Suppressor macrophage treated with lipopolysaccharide for 1 hour (primary cell): Measurements from ENCODE around the gene CD3E.

Source experiments
- DNase-seq, 3 donors: peaks; one replicate each; pipeline ENCODE4 v3.0.0-alpha.2; 2020 to 2022

CD3E gene

DNA sequence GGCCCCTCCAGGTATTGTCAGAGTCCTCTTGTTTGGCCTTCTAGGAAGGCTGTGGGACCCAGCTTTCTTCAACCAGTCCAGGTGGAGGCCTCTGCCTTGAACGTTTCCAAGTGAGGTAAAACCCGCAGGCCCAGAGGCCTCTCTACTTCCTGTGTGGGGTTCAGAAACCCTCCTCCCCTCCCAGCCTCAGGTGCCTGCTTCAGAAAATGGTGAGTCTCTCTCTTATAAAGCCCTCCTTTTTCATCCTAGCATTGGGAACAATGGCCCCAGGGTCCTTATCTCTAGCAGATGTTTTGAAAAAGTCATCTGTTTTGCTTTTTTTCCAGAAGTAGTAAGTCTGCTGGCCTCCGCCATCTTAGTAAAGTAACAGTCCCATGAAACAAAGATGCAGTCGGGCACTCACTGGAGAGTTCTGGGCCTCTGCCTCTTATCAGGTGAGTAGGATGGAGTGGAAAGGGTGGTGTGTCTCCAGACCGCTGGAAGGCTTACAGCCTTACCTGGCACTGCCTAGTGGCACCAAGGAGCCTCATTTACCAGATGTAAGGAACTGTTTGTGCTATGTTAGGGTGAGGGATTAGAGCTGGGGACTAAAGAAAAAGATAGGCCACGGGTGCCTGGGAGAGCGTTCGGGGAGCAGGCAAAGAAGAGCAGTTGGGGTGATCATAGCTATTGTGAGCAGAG, at the start of gene CD3E:
Gene CD3E, plus strand, starts transcription at position 163 of the 681 bp plus-strand sequence. Its CDS starts 223 bp downstream, at position 386.
- DNase-seq = no peak

DNA sequence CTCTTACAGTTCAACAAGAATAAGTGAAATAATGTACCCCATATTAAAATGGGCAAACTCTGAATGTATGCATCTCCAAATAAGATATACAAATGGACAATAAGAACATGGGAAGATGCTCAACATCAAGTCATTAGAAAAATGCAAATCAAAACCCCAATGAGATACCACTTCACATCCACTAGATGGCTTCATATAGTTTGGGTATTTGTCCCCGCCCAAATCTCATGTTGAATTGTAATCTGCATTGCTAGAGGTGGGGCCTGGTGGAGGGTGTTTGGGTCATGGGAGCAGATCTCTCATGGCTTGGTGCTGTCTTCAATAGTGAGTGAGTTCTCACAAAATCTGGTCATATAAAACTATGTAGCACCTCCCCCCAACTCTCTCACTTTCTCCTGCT, 46.1 kb upstream of the CD3E start:
- DNase-seq = peak in 1 of 3 donors; percentile 21

DNA sequence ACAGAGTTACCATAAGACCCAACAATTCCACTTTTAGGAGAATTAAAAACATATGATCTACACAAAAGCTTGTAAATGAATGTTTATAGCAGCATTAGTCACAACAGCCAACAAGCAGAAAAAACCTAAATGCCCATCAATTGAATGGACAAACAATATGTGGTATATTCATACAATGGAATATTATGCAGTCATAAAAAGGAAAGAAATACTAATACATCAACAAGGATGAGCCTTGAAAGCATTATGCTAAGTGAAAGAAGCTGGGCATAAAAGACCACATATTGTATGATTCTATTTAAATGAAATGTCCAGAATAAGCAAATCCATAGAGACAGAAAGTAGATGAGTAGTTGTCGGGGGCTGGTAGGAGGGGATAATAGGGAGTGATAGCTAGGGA, 45.4 kb upstream of the CD3E start:
- peak in 1 of 3 donors; percentile 12 for DNase-seq

DNA sequence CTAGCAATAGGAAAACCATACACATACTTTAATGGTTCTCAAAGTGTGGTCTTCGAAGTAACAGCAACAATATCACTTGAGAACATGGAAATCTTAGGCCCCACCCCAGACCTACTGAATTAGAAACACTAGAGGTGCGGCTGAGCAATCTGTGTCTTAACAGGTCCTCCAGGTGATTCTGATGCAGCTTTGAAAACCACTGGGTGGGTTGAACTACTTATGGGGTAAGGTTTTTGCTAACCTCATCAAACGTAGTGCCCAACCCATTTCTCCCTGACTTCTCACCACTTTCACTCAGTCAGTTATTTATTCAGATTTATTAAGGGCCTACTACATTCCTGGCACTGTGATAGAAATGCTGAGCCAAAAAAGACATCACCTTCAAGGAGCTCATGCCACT, 44.2 kb upstream of the CD3E start:
- DNase-seq = no peak

DNA sequence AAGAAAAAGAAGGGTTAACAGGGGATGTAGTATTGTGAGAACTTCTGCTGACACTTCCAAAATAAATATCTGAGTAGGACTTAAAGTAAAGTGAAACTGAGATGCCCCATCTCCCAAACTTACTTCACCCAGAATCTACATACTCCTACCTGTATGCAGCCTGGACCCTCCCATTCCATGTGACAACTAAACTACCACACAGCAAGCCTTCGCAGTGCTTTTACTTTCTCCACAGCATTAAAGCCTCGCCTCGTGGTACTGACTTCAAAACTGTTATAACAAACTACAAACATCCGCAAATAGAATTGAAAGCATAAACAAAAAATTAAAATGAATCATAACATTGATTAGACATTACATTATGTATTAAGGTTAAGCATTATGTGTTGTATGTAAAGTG, 41.4 kb upstream of the CD3E start:
- no peak for DNase-seq

DNA sequence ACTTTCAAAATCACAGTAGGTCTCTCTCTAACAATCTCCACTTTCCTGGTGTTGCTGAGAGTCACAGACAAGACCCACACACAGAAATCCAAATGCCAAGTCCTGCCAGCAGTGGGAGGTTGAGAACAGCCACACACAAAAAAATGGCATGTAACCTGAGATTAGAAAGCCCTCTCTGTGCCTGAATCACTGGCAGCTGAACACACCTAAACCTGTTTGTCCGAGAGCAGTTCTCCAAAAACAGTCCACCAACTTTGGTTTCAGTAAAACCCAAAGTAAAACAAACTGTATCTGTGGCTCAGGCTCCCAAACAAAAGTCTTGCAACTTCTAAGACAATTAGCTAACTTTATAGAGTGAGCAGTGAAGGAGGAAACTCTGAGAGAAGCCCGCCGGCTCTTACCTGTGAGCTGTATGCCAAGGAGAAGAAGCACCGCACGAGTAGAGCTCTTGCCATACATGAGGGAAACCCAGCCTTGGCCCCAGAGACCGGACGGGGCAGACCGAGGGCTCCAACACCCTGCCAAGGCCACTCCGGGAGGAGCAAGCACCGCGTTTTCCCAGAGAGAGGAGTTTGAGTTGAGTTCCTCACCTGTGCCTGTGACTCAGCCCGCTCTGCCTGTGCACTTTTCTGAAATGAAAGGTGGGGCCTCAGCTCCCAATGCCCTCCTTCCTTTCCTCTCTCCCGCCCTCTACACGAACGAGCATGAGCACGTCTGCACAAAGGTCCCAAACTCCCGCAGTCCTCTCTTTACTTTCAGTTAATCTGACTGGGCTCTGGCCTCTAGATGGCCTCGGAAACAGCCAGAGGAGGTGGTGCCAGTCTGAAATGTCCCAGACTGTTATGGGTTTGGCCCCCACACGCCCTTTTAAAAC, 40.6 kb upstream of the CD3E start, which contains the start of gene MPZL2:
Gene MPZL2, minus strand, starts transcription at position 603 of the 874 bp plus-strand sequence. Its CDS starts 144 bp downstream, at position 459.
- DNase-seq = peak in 1 of 3 donors; percentile 32

DNA sequence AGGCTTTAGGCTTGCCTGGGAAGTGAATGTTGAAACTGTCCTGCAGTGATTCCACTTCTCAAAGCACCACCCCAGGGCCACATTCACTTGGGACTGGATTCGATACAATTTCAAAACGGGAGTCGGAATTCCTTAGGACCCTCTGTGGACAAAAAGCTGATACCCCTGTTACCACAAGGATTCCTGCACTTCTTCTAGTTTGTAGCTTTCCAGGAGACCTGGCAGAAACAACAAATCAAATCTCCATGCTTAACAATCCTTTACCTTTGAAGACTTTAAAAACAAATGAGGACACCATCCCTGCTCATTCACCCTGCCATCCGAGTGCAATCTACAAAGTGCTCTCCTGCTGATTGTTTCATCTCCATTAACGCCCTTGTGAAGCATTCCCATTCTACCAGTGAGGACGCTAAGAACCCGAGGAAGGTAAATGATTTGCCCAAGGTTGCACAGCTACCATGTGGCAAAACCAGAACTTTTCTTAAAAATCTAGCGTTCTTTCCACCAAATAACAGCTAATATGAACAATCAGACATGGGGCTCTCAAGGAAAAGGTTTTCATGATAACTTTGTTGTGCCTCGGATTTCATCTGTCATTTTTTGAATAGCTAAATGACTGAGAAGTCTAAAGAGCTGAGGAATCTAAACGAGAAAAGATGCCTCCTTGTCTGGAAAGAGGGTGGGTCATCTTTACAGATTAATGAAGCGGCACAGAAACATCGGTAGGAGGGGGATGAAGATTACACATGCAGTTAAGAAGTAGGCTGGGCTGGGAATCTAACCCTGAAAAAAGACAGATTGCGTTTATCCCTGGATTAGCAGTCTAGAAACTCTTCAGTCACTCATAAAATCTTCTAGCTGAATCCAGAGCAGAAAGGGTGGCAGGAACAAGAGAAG, 39.7 kb upstream of the CD3E start:
- DNase-seq = no peak

DNA sequence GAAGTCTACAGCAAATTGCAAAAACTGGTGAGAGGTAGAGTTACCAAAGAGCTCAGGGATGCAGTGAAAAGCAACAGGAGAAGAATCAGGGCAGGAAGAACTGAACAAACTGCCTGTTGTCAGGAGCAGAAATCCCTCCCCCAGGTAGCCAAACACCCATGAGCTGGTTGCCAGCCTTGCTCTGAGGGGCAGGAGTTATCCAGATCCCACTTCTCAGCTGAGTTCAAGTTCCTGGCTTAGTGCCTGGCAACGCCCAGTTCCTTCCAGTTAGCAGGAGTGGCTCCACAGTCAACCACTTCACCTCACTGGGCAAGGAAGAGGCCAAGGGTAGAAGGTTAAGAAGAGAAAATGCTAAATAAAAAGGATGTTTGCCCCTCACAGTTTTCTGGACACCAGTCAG, 38.6 kb upstream of the CD3E start:
- DNase-seq = no peak

DNA sequence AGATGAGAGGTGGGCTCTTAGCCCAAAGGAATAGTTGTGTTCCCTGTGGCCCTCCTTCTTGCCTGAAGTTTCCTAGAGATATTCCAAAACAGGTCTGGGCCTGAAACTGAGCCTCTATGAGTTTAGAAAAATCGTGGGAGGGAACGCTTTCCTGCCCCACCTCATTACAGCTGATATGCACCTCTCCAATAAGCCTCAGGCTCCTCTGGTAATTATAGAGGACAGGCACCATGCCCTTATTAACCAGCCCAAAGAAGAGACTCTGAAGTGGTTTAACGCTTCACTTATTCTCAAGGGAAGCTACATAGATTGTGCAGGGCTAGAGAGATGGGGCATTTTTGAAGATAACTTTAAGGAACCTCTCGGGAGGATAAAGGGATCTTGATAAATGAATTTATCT, 37.0 kb upstream of the CD3E start:
- DNase-seq = no peak

DNA sequence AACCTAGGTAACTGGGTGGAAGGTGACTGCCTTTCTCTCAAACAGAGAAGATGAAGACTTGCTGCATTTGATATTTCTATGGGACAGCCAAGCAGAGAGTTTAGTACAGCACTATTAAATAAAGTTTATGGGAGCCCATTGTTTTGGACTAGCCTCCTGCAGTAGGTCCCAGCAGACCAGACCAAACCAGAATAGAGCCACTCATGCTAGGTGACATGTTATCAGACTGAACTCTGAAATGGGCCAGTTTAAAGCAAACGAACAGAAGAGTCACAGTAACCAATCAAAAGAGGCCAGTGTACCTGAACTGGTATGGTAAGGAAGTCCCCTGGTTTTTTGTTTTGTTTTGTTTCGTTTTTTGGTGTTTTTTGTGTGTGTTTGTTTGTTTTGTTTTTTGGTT, 32.5 kb upstream of the CD3E start:
- DNase-seq = no peak

DNA sequence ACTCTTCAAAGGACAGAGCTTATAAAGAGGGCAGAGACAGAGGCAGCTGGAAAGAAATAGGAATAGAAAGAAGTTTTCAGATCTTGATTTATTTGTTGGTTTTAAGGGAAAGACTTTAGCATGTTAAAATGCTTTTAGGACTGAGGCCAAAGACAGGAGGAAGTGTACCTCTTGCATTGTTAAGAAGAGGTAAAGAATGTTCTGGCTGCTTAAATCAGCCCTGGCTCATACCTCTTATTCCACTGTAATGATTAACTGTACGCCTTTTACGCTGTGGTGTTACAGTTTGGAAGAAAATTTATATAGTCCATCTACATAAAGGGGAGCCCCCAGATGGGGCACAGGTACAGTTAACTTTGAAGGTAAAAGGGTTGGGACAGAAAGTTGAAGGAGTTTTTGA, 30.3 kb upstream of the CD3E start:
- no peak for DNase-seq

DNA sequence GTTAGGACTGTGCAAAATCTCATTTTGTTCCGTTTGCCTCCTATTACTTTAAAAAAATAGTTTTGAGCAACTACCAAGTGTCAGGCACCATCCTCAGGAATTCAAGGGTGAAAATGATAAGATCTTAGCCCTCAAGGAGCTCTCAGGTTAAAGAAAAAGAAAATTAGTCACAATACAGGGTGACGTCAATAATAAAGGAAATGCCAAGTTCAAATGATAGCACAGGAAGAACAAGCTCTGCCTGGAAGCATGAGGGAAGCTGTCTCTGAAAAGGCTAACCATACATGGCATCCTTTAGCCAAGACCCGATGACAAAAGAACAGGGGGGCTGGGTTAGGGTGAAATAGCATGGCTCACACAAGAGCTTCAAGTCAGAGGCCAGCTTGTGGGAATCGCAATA, 29.4 kb upstream of the CD3E start:
- DNase-seq = no peak

DNA sequence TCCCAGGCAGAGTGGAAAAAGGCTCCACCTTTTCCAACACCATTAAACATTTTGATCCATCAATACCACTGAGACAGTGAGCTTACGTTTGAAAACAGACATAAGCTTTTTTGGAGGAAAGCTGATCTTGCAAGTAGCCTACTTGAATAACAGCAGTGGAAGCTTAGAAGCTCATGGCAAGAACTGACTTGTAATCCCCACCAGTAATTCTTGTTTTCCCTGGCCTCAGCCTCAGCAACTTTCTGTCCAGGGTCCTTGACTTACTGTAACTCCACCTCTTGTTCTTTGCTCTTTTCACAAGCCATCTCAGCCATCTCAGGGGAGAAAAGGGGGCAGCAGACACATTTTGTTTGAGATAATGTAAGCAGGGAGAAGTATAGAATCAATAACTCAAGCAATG, 28.1 kb upstream of the CD3E start:
- DNase-seq = no peak

DNA sequence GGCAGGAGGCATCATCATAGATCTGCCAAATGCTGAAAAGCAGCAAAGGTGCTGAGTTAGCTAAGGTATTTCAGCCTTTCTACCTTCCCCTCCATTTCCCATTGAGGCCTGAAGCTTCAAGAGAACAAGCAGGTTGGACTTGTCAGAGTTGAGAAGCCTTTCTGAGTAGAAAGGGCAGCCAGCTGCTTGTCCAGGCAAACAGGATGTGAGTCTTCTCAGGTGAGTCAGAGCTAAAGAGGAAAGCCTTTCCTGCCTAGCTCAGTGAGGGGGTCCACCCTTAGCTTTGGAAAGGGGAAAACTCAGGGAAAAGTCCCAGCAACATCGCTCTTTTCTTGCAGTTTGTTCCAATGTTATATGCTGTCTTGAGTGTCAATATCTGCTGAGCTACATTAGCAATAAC, 27.2 kb upstream of the CD3E start:
- no peak for DNase-seq

DNA sequence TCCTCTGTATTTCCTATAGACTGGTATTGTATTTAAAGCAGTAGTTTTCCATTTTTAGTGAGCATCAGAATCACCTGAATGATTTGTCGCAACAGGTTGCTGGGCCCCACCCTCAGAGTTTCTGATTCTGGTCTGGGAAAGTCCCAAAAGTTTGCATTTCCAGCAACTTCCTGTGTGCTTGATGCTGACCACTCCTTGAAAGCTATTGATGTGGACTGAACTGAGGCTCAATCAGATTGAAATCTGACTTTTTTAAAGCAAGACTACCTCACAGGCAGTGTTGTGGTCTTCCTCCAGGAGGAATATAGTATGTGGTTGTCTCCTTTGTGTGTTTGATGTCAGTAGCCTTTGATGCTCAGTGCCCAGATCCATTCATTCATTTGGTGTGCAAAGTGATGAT, 23.2 kb upstream of the CD3E start:
- DNase-seq = peak in 1 of 3 donors; percentile 25

DNA sequence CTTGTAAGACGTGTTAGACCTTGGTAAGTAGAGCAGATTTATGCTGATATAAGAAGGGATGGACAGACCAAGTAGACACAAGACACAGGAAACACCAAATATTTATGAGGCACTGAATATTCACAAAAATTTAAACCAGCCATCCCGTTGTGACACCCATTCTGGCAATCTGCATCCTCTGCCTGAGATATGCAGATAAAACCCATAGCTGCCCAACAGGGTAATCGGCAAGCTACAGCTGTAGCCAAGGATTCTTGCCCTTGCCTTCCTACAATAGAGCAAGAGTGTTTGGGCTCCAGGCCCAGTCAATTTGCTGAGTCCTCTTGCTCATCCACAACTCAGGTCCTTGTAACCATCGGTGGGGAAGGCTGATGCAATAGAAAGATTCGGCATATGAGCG, 21.9 kb upstream of the CD3E start:
- no peak for DNase-seq

DNA sequence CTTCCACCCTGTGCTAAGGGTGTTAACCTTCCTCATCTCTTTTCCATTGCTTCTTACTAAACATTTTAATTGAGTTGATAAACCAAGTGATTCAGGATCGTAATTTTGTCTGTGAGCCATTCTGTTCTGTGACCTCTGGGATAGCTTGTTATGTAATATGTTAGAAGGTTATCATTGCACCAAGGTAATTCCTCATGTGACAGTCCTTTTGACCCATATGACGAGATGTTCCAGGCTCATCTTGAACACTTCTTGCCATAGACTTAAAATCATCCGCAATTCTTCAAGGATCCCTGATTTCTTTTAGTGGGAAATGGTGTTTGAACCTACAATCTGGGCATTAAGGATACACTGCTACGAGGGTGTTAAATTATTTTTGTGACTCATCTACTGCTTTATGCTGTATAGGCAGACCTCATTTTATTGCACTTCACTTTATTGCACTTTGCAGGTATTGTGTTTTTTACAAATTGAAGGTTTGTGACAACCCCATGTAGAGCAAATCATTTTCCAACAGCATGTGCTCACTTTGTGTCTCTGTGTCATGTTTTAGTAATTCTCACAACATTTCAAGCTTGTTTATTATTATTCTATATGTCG, 21.4 kb upstream of the CD3E start:
- DNase-seq = no peak

DNA sequence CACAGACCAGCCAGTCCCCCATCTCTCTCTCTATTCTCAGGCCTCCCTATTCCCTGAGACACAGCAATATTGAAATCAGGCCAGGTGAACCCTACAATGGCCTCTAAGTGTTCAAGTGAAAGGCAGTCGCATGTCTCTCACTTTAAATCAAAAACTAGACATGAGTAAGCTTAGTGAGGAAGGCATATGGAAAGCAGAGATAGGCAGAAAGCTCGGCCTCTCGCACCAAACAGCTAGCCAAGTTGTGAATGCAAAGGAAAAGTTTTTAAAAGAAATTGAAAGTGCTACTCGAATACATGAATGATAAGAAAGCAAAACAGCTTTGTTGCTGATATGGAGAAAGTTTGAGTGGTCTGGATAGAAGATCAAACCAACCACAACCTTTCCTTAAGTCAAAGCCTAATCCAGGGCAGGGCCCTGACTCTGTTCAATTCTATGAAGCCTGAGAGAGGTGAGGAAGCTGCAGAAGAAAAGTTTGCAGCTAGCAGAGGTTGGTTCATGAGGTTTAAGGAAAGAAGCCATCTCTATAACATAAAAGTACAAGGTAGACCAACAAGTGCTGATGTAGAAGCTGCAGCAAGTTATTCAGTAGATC, 20.7 kb upstream of the CD3E start:
- DNase-seq = no peak

DNA sequence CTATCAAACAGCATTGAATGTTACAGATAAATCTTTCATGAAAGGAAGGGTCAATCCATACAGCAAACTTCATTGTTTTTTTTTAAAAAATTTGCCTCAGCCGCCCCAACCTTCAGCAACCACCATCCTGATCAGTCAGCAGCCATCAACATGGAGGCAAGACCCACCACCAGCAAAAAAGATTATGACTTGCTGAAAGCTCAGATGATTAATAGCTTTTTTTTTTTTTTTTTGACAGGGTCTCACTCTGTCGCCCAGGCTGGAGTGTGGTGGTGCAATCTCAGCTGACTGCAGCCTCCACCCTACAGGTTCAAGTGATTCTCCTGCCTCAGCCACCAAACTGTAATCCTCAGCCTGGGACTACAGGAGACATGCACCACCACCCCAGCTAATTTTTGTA, 18.0 kb upstream of the CD3E start:
- DNase-seq = no peak

DNA sequence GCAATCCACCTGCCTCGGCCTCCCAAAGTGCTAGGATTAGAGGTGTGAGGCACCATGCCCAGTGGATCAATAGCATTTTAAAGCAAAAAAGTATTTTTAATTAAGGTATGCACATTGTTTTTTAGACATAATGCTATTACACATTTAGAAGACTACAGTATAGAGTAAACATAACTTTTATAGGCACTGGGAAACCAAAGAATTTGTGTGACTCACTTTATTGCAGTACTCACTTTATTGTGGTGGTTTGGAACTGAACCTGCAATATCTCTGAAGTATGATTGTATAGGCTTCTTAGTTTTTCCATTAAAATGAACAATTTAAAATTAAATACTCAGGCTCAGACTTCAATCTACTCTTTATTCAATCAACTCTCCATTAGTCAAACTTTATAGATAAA, 17.5 kb upstream of the CD3E start:
- DNase-seq = no peak

DNA sequence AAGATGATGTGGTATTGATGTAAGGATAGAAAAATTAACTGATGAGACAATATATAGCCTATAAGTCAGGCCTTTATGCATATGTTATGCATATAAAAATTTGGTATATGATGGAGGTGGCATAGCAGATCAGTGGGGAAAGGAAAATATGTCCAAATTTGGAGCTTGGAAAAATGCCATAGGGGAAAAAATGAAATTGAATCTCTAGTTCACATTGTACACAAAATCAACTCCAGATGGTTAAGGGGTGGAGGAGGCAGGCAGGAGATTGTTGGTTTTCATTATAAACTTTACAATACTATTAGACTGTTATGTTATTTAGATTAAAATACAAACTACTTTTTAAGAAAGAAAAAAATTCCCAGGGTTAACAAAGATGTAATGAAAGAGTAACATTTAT, 15.1 kb upstream of the CD3E start:
- no peak for DNase-seq

DNA sequence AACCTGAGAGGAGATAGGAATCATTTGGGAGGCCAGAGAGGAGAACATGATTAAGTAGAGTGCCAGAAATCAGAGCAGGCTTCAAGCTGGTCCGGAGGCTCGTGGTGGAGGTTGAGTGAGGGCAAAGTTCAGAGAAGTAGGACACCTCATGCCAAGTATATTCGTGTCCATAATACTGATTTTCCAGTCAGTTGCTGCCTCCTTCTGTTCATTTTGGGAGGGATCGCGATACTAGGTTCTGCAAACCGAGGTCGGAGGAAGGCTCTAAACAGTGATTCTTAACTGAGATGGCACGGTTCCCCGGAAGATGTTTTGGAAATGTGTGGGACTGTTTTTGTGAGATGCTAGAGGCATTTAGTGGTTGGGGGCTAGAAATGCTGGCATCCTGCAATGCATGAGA, 13.6 kb upstream of the CD3E start:
- peak; percentile 69 to 82 (median 77) for DNase-seq
